ENCODE data around the gene SDCCAG8.

GRCh38 chr1:243390162-243390791 lies 134.4 kb downstream of the SDCCAG8 start:
- TF ChIP-seq ZNF112 (tag by site-specific recombination; IDR thresholded peaks at IDR 0.05) (no peak), CTCF (tag by site-specific recombination; IDR thresholded peaks at IDR 0.05) (no peak), ZBTB7A (tag by site-specific recombination; IDR thresholded peaks at IDR 0.05; ENCODE audit: low read depth) (no peak), ATF2 (tag by site-specific recombination; IDR thresholded peaks at IDR 0.05; ENCODE audit: low read depth) (no peak), REST (tag by site-specific recombination; IDR thresholded peaks at IDR 0.05) (no peak), ZIC2 (tag by site-specific recombination; IDR thresholded peaks at IDR 0.05) (no peak), ZNF398 (tag by site-specific recombination; IDR thresholded peaks at IDR 0.05) (no peak), ZEB2 (tag by site-specific recombination; IDR thresholded peaks at IDR 0.05) (no peak), KLF9 (tag by site-specific recombination; IDR thresholded peaks at IDR 0.05; ENCODE audit: low read depth) (no peak), ZNF571 (tag by site-specific recombination; IDR thresholded peaks at IDR 0.05) (no peak), ZBTB8A (tag by site-specific recombination; IDR thresholded peaks at IDR 0.05) (no peak), ELK4 (IDR thresholded peaks at IDR 0.05; ENCODE audit: borderline replicate concordance, low read depth, low read length) (no peak), ZNF513 (tag by site-specific recombination; IDR thresholded peaks at IDR 0.05) (no peak), ZFP3 (tag by site-specific recombination; IDR thresholded peaks at IDR 0.05; ENCODE audit: low read depth) (no peak)

Data from HEK293 (cell line).